DND-41 (cell line): ENCODE results near the gene ARRDC4.
A peak's percentile ranks its signal among the peaks of the same experiment; 100 is the strongest.

Experiments
- ATAC-seq: fragments of 200-7000 bp; cut with Tn5 transposase; 3 replicates; pipeline ENCODE4 v1.9.1; 2021; ENCODE audit warnings: low read depth; ENCODE audit not compliant: insufficient read depth
- DNase-seq: peaks from one replicate; pipeline ENCODE4 v3.0.0-alpha.2; 2020
- H2AFZ ChIP-seq: 2 replicates; pipeline ENCODE4 v1.6.0; 2012; ENCODE audit warnings: low read depth, low read length
- H3K27ac ChIP-seq: 2 replicates; pipeline ENCODE4 v1.5.1; 2012; ENCODE audit warnings: low read length, inconsistent platforms
- H3K27me3 ChIP-seq: fragments of 200-600 bp; sonication (generic); 2 replicates; pipeline ENCODE4 v1.6.0; 2012; ENCODE audit warnings: low read length, mild to moderate bottlenecking, inconsistent platforms; ENCODE audit not compliant: insufficient read depth, poor library complexity
- H3K36me3 ChIP-seq: 2 replicates; pipeline ENCODE4 v1.5.1; 2012; ENCODE audit warnings: low read length, inconsistent platforms; ENCODE audit not compliant: insufficient read depth
- H3K4me1 ChIP-seq: 2 replicates; pipeline ENCODE4 v1.5.1; 2012; ENCODE audit warnings: mild to moderate bottlenecking, low read length; ENCODE audit not compliant: insufficient read depth
- H3K4me2 ChIP-seq: 2 replicates; pipeline ENCODE4 v1.6.0; 2012; ENCODE audit warnings: mild to moderate bottlenecking, moderate library complexity, low read length, inconsistent platforms; ENCODE audit not compliant: insufficient read depth
- H3K4me3 ChIP-seq, 2 experiments: fragments of 200-600 bp in 1 of 2; shearing (Covaris generic) in 1 of 2; 2 replicates each; pipeline ENCODE4 v1.5.1; 2012 to 2016; ENCODE audit warnings: inconsistent platforms in 2 of 2, low read length in 2 of 2, mild to moderate bottlenecking in 2 of 2, low read depth in 1 of 2, moderate library complexity in 1 of 2
- H3K79me2 ChIP-seq: 2 replicates; pipeline ENCODE4 v1.6.0; 2012; ENCODE audit warnings: low read length, inconsistent platforms; ENCODE audit not compliant: insufficient read depth
- H3K9ac ChIP-seq: 2 replicates; pipeline ENCODE4 v1.6.0; 2012; ENCODE audit warnings: low read depth, mild to moderate bottlenecking, inconsistent platforms, low read length, moderate library complexity
- H3K9me3 ChIP-seq: 2 replicates; pipeline ENCODE4 v1.5.1; 2012; ENCODE audit warnings: low read length, moderate library complexity, mild to moderate bottlenecking, inconsistent platforms; ENCODE audit not compliant: insufficient read depth, severe bottlenecking
- H4K20me1 ChIP-seq: 2 replicates; pipeline ENCODE4 v1.6.0; 2012; ENCODE audit warnings: low read length; ENCODE audit not compliant: insufficient read depth
- EZH2 ChIP-seq: IDR thresholded peaks from 3 replicates; pipeline ENCODE4 v1.6.1; 2012; ENCODE audit warnings: borderline replicate concordance, low read depth, mild to moderate bottlenecking, moderate library complexity, low read length, inconsistent platforms; ENCODE audit not compliant: severe bottlenecking
- TF ChIP-seq, protein P1 (sequence below): IDR thresholded peaks from 2 replicates; pipeline ENCODE4 v1.5.1; 2012; ENCODE audit warnings: borderline replicate concordance, low read length, moderate library complexity, mild to moderate bottlenecking; ENCODE audit not compliant: poor library complexity, severe bottlenecking; ENCODE audit errors: extremely low read depth

Gene ARRDC4

DNA sequence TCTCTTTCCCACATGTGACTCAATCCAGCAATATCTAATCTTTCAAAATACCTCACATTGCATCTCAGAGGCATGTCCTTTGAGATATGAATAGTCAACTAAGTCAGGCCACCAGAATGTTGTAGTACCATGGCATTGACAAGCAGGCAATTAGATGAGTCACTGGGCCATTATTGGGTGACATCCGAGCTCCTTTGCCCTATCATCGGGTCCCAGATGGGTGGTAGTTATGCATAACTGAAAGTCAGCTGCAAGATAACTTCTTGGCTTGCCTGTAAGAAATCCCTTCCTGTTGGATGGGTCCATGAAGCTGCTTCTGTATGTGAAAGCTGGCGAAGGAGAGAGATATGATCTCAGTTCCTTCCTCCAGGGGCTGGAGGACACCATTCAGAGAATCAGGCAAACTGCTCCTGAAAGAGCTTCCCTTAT, 32.8 kb downstream of the ARRDC4 start:
- Histone ChIP-seq H3K4me2 (peak overlapping the region; percentile 30; the same call in 1 of the 2 replicates), H3K27me3 (no peaks in the 10 kb centered on the region)
- peak; percentile 72 for ATAC-seq

DNA sequence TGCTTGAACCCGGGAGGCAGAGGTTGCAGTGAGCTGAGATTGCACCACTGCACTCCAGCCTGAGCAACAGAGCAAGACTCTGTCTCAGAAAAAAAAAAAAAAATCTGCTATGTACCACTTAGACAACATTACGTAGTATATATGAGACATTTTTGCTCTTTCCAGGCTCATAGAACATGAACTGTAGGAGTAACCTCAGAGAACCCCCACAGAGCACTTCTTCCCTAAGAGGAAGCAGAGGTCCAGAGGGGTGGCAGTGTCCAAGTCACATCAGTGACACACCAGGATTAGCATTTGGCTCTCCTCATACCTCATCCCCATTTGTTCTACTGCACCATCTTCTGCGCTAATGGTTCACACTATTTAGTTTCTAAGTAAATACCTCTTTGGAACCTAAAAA, 33.7 kb downstream of the ARRDC4 start:
- TF ChIP-seq EZH2: no peak
- TF ChIP-seq, protein P1, sequence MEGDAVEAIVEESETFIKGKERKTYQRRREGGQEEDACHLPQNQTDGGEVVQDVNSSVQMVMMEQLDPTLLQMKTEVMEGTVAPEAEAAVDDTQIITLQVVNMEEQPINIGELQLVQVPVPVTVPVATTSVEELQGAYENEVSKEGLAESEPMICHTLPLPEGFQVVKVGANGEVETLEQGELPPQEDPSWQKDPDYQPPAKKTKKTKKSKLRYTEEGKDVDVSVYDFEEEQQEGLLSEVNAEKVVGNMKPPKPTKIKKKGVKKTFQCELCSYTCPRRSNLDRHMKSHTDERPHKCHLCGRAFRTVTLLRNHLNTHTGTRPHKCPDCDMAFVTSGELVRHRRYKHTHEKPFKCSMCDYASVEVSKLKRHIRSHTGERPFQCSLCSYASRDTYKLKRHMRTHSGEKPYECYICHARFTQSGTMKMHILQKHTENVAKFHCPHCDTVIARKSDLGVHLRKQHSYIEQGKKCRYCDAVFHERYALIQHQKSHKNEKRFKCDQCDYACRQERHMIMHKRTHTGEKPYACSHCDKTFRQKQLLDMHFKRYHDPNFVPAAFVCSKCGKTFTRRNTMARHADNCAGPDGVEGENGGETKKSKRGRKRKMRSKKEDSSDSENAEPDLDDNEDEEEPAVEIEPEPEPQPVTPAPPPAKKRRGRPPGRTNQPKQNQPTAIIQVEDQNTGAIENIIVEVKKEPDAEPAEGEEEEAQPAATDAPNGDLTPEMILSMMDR: no peak
- H3K4me1 ChIP-seq: peaks cover 64% of the 10 kb centered on the region

More for the DNA sequence above, 32.8 kb downstream of the ARRDC4 start:
- Histone ChIP-seq H3K4me3 (no peak overlapping the region), H4K20me1 (no peaks in the 10 kb centered on the region), H3K4me1 (peaks cover 57% of the 10 kb centered on the region), H3K27ac (peak overlapping the region; percentile 74), H2AFZ (peak overlapping the region; percentile 26), H3K36me3 (no peaks in the 10 kb centered on the region), H3K9ac (peak overlapping the region; percentile 15; the same call in 1 of the 2 replicates), H3K79me2 (no peaks in the 10 kb centered on the region), H3K9me3 (no peaks in the 10 kb centered on the region)
- peak; percentile 31 for DNase-seq
- no peak for TF ChIP-seq EZH2
- TF ChIP-seq, protein P1: no peak

DNA sequence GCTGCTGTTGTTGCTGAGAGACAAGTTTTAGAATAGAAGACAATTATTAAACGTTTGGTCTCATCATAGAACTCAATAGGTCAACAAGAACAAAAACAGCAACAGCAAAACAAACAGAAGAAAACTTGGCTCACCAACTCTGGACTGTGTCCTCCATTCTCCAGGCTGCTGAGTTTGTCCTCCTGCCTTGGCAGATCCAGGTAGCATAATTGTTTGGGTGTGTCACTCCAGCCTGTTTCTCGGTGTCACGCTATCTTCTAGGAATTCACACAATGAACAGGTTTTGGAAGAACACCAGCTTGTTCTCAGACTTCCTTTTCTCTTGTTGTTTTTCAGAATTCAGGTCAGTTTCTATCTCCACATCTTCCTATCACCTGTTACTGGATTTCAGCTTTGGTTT, 34.7 kb downstream of the ARRDC4 start:
- Histone ChIP-seq H3K4me3 (no peak overlapping the region), H3K79me2 (no peaks in the 10 kb centered on the region), H3K9me3 (no peaks in the 10 kb centered on the region), H3K9ac (no peak overlapping the region), H3K27ac (peak overlapping the region; percentile 65), H3K36me3 (no peaks in the 10 kb centered on the region), H3K27me3 (no peaks in the 10 kb centered on the region), H3K4me2 (no peak overlapping the region), H3K4me1 (peaks cover 68% of the 10 kb centered on the region), H2AFZ (peak overlapping the region; percentile 60; the same call in 1 of the 2 replicates), H4K20me1 (no peaks in the 10 kb centered on the region)
- ATAC-seq: no peak
- no peak for TF ChIP-seq EZH2
- TF ChIP-seq, protein P1: no peak
- DNase-seq: no peak

More for the DNA sequence above, 33.7 kb downstream of the ARRDC4 start:
- no peaks in the 10 kb centered on the region for H3K79me2 ChIP-seq
- no peak overlapping the region for H3K4me2 ChIP-seq
- H3K9ac ChIP-seq: no peak overlapping the region
- no peak for ATAC-seq
- H3K4me3 ChIP-seq: no peak overlapping the region
- no peak for DNase-seq
- no peaks in the 10 kb centered on the region for H4K20me1 ChIP-seq
- H3K27ac ChIP-seq: peak overlapping the region; percentile 74; the same call in 1 of the 2 replicates
- H3K27me3 ChIP-seq: no peaks in the 10 kb centered on the region
- no peaks in the 10 kb centered on the region for H3K36me3 ChIP-seq
- H2AFZ ChIP-seq: no peak overlapping the region
- H3K9me3 ChIP-seq: no peaks in the 10 kb centered on the region
